HCT116 (cell line): ENCODE measurements around the gene ARHGAP29. TPM values are rescaled to one million over a fixed set of nuclear protein-coding genes. Genes with fewer than 3 reads are reported as not detected.
A peak's percentile ranks its signal among the peaks of the same experiment; 100 is the strongest.

Source experiments
- ATAC-seq: fragments of 200-7000 bp; cut with Tn5 transposase; 2 replicates; pipeline ENCODE4 v1.9.1; 2020; ENCODE audit warnings: mild to moderate bottlenecking, moderate library complexity
- BruUV-seq: library from RNA; stranded (reverse); fragments of 400-500 nt; replicated peaks from 2 replicates; lab custom pipeline; 2021; lab: Mats Ljungman, UMichigan
- CTCF ChIA-PET: fragments of 300-600 bp; sonication (Branson Sonifier 250); formaldehyde crosslinking; loops from one replicate; lab custom pipeline; 2021; ENCODE audit warnings: antibody characterized with exemption; lab: Charles Lee
- POLR2A ChIA-PET: fragments of 300-600, 350-600 bp; sonication (Branson Sonifier 250); formaldehyde crosslinking; loops from one replicate; lab custom pipeline; 2021; ENCODE audit warnings: antibody characterized with exemption; lab: Charles Lee
- RAD21 ChIA-PET, 2 experiments: fragments of 300-600 bp; sonication (Branson Sonifier 250); formaldehyde crosslinking; loops; one replicate each; lab custom pipeline; 2023; ENCODE audit warnings: low total read pairs in 2 of 2; ENCODE audit not compliant: uncharacterized antibody in 2 of 2, unreplicated experiment in 2 of 2, low non-redundant PET in 1 of 2; lab: Charles Lee
- DNase-seq: peaks from one replicate; pipeline ENCODE4 v3.0.0-alpha.2; 2010; ENCODE audit warnings: low read depth, low spot score
- H2AFZ ChIP-seq: fragments of 200-600 bp; shearing (Covaris generic), sonication (generic); 2 replicates; pipeline ENCODE4 v1.6.1; 2017; ENCODE audit warnings: low read depth, mixed run types, mixed read lengths, antibody characterized with exemption, low read length; ENCODE audit not compliant: poor library complexity, severe bottlenecking
- H3K27ac ChIP-seq: 2 replicates; pipeline ENCODE4 v1.5.1; 2012; ENCODE audit warnings: low read depth, low read length
- H3K27me3 ChIP-seq: fragments of 200-600 bp; sonication (generic); 2 replicates; pipeline ENCODE4 v1.6.1; 2016; ENCODE audit warnings: mixed run types, low read length, mixed read lengths; ENCODE audit not compliant: insufficient read depth
- H3K36me3 ChIP-seq, 2 experiments: fragments of 200-500 bp in 1 of 2; fragments of 200-600 bp in 1 of 2; sonication (Bioruptor generic) in 1 of 2; sonication (generic) in 1 of 2; 2 replicates each; pipeline versions ENCODE4 v1.5.1 to v1.6.1; 2014 to 2016; ENCODE audit warnings: low read length in 2 of 2, inconsistent platforms in 1 of 2, mixed read lengths in 1 of 2, mixed run types in 1 of 2; ENCODE audit not compliant: insufficient read depth in 2 of 2, control insufficient read depth in 1 of 2
- H3K4me1 ChIP-seq, 2 experiments: fragments of 200-600 bp in 1 of 2; sonication (generic) in 1 of 2; 2 replicates each; pipeline versions ENCODE4 v1.5.1 to v1.6.1; 2012 to 2017; ENCODE audit warnings: low read length in 2 of 2, inconsistent platforms in 1 of 2, mild to moderate bottlenecking in 1 of 2, mixed read lengths in 1 of 2, mixed run types in 1 of 2, moderate library complexity in 1 of 2; ENCODE audit not compliant: insufficient read depth in 2 of 2, control insufficient read depth in 1 of 2
- H3K4me2 ChIP-seq: fragments of 200-600 bp; sonication (generic); 2 replicates; pipeline ENCODE4 v1.6.1; 2017; ENCODE audit warnings: mixed run types, low read length, mixed read lengths
- H3K4me3 ChIP-seq, 2 experiments: fragments of 200-600 bp in 1 of 2; sonication (generic) in 1 of 2; replicated peaks in 1 of 2; 2 replicates each; pipeline ENCODE4 v1.5.1; 2011 to 2016; ENCODE audit warnings: low read length in 2 of 2, control low read depth in 1 of 2, low read depth in 1 of 2, mild to moderate bottlenecking in 1 of 2, mixed read lengths in 1 of 2, mixed run types in 1 of 2
- H3K79me2 ChIP-seq: fragments of 200-600 bp; sonication (generic); 2 replicates; pipeline ENCODE4 v1.6.1; 2017; ENCODE audit warnings: mild to moderate bottlenecking, mixed run types, low read length, moderate library complexity, mixed read lengths; ENCODE audit not compliant: insufficient read depth
- H3K9ac ChIP-seq: fragments of 200-600 bp; sonication (generic); 2 replicates; pipeline ENCODE4 v1.6.1; 2016; ENCODE audit warnings: low read length, mixed read lengths
- H3K9me2 ChIP-seq: fragments of 200-600 bp; sonication (generic), shearing (Covaris generic); 2 replicates; pipeline ENCODE4 v1.6.1; 2017; ENCODE audit warnings: mixed run types, mild to moderate bottlenecking, moderate library complexity; ENCODE audit not compliant: insufficient read depth
- H3K9me3 ChIP-seq, 2 experiments: fragments of 200-500 bp in 1 of 2; fragments of 200-600 bp in 1 of 2; sonication (Bioruptor generic) in 1 of 2; sonication (generic) in 1 of 2; 2 replicates each; pipeline ENCODE4 v1.6.1; 2014 to 2017; ENCODE audit warnings: low read length in 2 of 2, mixed read lengths in 2 of 2, inconsistent platforms in 1 of 2, low read depth in 1 of 2, mild to moderate bottlenecking in 1 of 2, mixed run types in 1 of 2, moderate library complexity in 1 of 2; ENCODE audit not compliant: control insufficient read depth in 1 of 2, insufficient read depth in 1 of 2
- H4K20me1 ChIP-seq: fragments of 200-600 bp; sonication (generic), shearing (Covaris generic); 2 replicates; pipeline ENCODE4 v1.6.1; 2017; ENCODE audit warnings: mixed run types, mild to moderate bottlenecking, moderate library complexity; ENCODE audit not compliant: insufficient read depth
- CBX3 ChIP-seq: IDR thresholded peaks from 2 replicates; pipeline ENCODE4 v1.6.1; 2012; ENCODE audit warnings: low read depth
- CEBPB ChIP-seq: IDR thresholded peaks from 2 replicates; pipeline ENCODE4 v1.6.1; 2012; ENCODE audit warnings: low read depth
- CTCF ChIP-seq, 3 experiments: fragments of 200-600 bp in 1 of 3; sonication (generic) in 1 of 3; IDR thresholded peaks in 2 of 3; conservative IDR thresholded peaks in 1 of 3; 2 replicates each; pipeline ENCODE4 v1.5.1; 2012 to 2017; ENCODE audit warnings: low read depth in 2 of 3, low read length in 2 of 3, antibody characterized with exemption in 1 of 3, borderline replicate concordance in 1 of 3, control low read depth in 1 of 3, mild to moderate bottlenecking in 1 of 3, mixed read lengths in 1 of 3, mixed run types in 1 of 3, moderate library complexity in 1 of 3; ENCODE audit not compliant: insufficient read depth in 1 of 3
- EGR1 ChIP-seq: IDR thresholded peaks from 2 replicates; pipeline ENCODE4 v1.6.1; 2012; ENCODE audit warnings: low read depth
- ELF1 ChIP-seq: IDR thresholded peaks from 2 replicates; pipeline ENCODE4 v1.6.1; 2012; ENCODE audit warnings: low read depth, borderline replicate concordance
- FOSL1 ChIP-seq: IDR thresholded peaks from 2 replicates; pipeline ENCODE4 v1.6.1; 2012; ENCODE audit warnings: low read depth
- JUND ChIP-seq: IDR thresholded peaks from 2 replicates; pipeline ENCODE4 v1.6.1; 2012
- POLR2A ChIP-seq: IDR thresholded peaks from 2 replicates; pipeline ENCODE4 v1.7.0; 2011; ENCODE audit warnings: borderline replicate concordance; ENCODE audit not compliant: insufficient read depth, insufficient read length; ENCODE audit errors: extremely low read depth
- POLR2AphosphoS5 ChIP-seq: IDR thresholded peaks from 2 replicates; pipeline ENCODE4 v1.6.1; 2011; ENCODE audit warnings: mild to moderate bottlenecking, low read depth, low read length, moderate library complexity
- SIN3A ChIP-seq: IDR thresholded peaks from 2 replicates; pipeline ENCODE4 v1.6.1; 2012; ENCODE audit warnings: low read depth
- SP1 ChIP-seq: IDR thresholded peaks from 2 replicates; pipeline ENCODE4 v1.6.1; 2012; ENCODE audit warnings: low read depth
- SRF ChIP-seq: IDR thresholded peaks from 2 replicates; pipeline ENCODE4 v1.6.1; 2012; ENCODE audit warnings: low read depth
- TCF7L2 ChIP-seq: IDR thresholded peaks from 2 replicates; pipeline ENCODE4 v1.7.0; 2011; ENCODE audit warnings: borderline replicate concordance, inconsistent platforms; ENCODE audit not compliant: insufficient read depth, insufficient read length; ENCODE audit errors: extremely low read depth
- ZFX ChIP-seq: fragments of 450-650 bp; IDR thresholded peaks from 2 replicates; pipeline ENCODE4 v1.6.1; 2017
- ZNF274 ChIP-seq: fragments of 200-500 bp; sonication (Bioruptor generic); IDR thresholded peaks from 2 replicates; pipeline ENCODE4 v1.6.1; 2014; ENCODE audit warnings: mild to moderate bottlenecking, low read depth, low read length, inconsistent platforms
- intact Hi-C: fragments of 100-400 bp; cut with micrococcal nuclease; formaldehyde crosslinking; loops from 2 replicates; pipeline ENCODE4 v1.10.0; 2022
- total RNA-seq: library from RNA; stranded (reverse); gene quantifications from one replicate; pipeline ENCODE4 v1.2.1, GENCODE V29; 2021; ENCODE audit not compliant: unreplicated experiment
- TF ChIP-seq, protein P1 (sequence below): IDR thresholded peaks from 2 replicates; pipeline ENCODE4 v1.6.1; 2012
- TF ChIP-seq, protein P2 (sequence below): IDR thresholded peaks from 2 replicates; pipeline ENCODE4 v1.6.1; 2012
- TF ChIP-seq, protein P3 (sequence below): IDR thresholded peaks from 2 replicates; pipeline ENCODE4 v1.6.1; 2011; ENCODE audit warnings: mild to moderate bottlenecking, low read length, moderate library complexity; ENCODE audit not compliant: insufficient replicate concordance; ENCODE audit errors: extremely low read depth
- TF ChIP-seq, protein P4 (sequence below): IDR thresholded peaks from 2 replicates; pipeline ENCODE4 v1.6.1; 2012; ENCODE audit warnings: low read depth

The ARHGAP29 gene
- total RNA-seq, 1 experiment from 2014 or later: 128 TPM

DNA sequence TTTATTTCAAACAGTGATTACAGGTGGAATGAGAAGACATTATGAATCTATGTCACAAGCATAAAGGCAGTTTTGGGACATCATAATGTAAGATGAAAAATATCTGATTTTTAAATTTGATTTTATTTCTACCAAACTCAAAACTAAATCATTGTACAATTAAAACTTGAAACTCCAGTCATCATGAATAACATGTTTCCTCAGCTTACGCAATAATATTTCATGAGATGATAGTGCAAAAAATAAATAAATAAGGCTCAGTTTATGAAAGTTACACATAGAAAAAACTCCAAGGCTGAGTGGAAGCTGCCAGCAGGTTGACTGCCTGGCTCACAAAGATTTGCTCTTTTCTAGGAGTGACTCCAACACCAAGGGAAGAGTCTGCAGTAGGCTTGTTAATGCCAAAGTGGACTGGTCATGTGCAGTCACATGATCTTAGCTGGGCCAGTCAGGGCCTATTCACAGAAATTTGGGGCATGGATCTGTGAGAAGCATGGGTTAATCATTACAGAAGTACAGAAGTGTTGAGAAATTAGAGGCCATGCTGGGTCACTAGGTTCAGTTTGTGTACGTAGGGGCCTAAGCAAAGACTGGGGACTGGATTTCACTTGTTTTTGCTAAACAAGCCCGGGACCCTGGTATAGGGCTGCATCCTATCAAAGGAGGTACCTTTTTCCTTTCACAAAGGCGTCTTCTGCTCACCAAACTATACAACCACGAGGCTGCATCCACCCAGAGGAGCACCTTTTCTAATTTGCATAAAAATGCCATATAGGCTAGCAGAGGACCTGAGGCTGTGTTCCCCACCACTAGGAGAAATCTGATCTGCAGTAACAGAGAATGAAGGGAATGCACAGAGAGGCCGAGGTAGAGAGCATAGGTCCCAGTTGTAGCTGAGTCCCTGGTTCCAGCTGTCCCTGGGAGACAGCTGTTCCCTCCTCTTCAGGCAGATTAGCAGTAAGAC lies 111.6 kb downstream of the ARHGAP29 start:
- ChIA-PET RAD21 (no interaction called here), POLR2A (no interaction called here), CTCF (no interaction called here)
- Histone ChIP-seq H3K36me3 (no peaks in the 10 kb centered on the region), H3K79me2 (no peaks in the 10 kb centered on the region), H3K27ac (no peak overlapping the region), H3K4me3 (no peak overlapping the region), H3K9ac (no peak overlapping the region), H3K9me2 (no peaks in the 10 kb centered on the region), H3K4me2 (no peak overlapping the region), H4K20me1 (no peaks in the 10 kb centered on the region), H3K27me3 (no peaks in the 10 kb centered on the region), H2AFZ (peak overlapping the region; percentile 73), H3K9me3 (no peaks in the 10 kb centered on the region), H3K4me1 (peaks cover 0 to 7% of the 10 kb centered on the region in 2 experiments; a peak in 1 of 4 replicates)
- ATAC-seq (peak; percentile 63), DNase-seq (no peak)
- intact Hi-C loops: no loop called here
- TF ChIP-seq EGR1: no peak
- no peak for TF ChIP-seq ZFX
- TF ChIP-seq, protein P1, sequence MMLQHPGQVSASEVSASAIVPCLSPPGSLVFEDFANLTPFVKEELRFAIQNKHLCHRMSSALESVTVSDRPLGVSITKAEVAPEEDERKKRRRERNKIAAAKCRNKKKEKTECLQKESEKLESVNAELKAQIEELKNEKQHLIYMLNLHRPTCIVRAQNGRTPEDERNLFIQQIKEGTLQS: no peak
- TF ChIP-seq JUND: no peak
- TF ChIP-seq, protein P2, sequence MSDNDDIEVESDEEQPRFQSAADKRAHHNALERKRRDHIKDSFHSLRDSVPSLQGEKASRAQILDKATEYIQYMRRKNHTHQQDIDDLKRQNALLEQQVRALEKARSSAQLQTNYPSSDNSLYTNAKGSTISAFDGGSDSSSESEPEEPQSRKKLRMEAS: no peak
- TF ChIP-seq TCF7L2: no peak
- TF ChIP-seq CEBPB: no peak
- no peak for TF ChIP-seq ELF1
- TF ChIP-seq SP1: no peak
- TF ChIP-seq FOSL1: no peak
- TF ChIP-seq CTCF (IDR thresholded peaks at IDR 0.05 in 2 of 3, conservative IDR thresholded peaks at IDR 0.05 in 1 of 3; ENCODE audit: borderline replicate concordance in 1 of 3, insufficient read depth in 1 of 3, low read depth in 2 of 3, low read length in 2 of 3): no peak
- no peak for TF ChIP-seq SIN3A
- TF ChIP-seq POLR2AphosphoS5: no peak
- no peak for TF ChIP-seq SRF
- no peak for TF ChIP-seq CBX3
- TF ChIP-seq, protein P3, sequence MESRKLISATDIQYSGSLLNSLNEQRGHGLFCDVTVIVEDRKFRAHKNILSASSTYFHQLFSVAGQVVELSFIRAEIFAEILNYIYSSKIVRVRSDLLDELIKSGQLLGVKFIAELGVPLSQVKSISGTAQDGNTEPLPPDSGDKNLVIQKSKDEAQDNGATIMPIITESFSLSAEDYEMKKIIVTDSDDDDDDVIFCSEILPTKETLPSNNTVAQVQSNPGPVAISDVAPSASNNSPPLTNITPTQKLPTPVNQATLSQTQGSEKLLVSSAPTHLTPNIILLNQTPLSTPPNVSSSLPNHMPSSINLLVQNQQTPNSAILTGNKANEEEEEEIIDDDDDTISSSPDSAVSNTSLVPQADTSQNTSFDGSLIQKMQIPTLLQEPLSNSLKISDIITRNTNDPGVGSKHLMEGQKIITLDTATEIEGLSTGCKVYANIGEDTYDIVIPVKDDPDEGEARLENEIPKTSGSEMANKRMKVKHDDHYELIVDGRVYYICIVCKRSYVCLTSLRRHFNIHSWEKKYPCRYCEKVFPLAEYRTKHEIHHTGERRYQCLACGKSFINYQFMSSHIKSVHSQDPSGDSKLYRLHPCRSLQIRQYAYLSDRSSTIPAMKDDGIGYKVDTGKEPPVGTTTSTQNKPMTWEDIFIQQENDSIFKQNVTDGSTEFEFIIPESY: no peak
- no peak for TF ChIP-seq POLR2A
- TF ChIP-seq ZNF274: no peak
- TF ChIP-seq, protein P4, sequence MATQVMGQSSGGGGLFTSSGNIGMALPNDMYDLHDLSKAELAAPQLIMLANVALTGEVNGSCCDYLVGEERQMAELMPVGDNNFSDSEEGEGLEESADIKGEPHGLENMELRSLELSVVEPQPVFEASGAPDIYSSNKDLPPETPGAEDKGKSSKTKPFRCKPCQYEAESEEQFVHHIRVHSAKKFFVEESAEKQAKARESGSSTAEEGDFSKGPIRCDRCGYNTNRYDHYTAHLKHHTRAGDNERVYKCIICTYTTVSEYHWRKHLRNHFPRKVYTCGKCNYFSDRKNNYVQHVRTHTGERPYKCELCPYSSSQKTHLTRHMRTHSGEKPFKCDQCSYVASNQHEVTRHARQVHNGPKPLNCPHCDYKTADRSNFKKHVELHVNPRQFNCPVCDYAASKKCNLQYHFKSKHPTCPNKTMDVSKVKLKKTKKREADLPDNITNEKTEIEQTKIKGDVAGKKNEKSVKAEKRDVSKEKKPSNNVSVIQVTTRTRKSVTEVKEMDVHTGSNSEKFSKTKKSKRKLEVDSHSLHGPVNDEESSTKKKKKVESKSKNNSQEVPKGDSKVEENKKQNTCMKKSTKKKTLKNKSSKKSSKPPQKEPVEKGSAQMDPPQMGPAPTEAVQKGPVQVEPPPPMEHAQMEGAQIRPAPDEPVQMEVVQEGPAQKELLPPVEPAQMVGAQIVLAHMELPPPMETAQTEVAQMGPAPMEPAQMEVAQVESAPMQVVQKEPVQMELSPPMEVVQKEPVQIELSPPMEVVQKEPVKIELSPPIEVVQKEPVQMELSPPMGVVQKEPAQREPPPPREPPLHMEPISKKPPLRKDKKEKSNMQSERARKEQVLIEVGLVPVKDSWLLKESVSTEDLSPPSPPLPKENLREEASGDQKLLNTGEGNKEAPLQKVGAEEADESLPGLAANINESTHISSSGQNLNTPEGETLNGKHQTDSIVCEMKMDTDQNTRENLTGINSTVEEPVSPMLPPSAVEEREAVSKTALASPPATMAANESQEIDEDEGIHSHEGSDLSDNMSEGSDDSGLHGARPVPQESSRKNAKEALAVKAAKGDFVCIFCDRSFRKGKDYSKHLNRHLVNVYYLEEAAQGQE: no peak
- BruUV-seq: no TSS peak
